ENCODE data around the gene SIPA1L3.
A peak's percentile ranks its signal among the peaks of the same experiment; 100 is the strongest.

The SIPA1L3 gene

GRCh38 chr19:38045554-38046253 is 138.7 kb downstream of the SIPA1L3 start:
- DNase-seq (ENCODE audit: low read depth in 2 of 2), result no peak
- no peak overlapping the region for H3K4me3 ChIP-seq (replicated peaks in 1 of 2; ENCODE audit: low read depth in 2 of 2, low read length in 2 of 2)
- TF ChIP-seq CTCF (IDR thresholded peaks at IDR 0.05; ENCODE audit: low read depth, low read length), result no peak

- DNase-seq (ENCODE audit: low read depth in 2 of 2), result no peak
- TF ChIP-seq CTCF (IDR thresholded peaks at IDR 0.05; ENCODE audit: low read depth, low read length), result no peak
These were observed 139.4 kb downstream of the SIPA1L3 start for GRCh38 chr19:38046254-38047048.

GRCh38 chr19:38047049-38047438 is 140.0 kb downstream of the SIPA1L3 start:
- no peak for TF ChIP-seq CTCF (IDR thresholded peaks at IDR 0.05; ENCODE audit: low read depth, low read length)
- no peak overlapping the region for H3K4me3 ChIP-seq (replicated peaks in 1 of 2; ENCODE audit: low read depth in 2 of 2, low read length in 2 of 2)
- DNase-seq (ENCODE audit: low read depth in 2 of 2), result no peak

More at GRCh38 chr19:38046254-38047048, 139.4 kb downstream of the SIPA1L3 start:
- H3K4me3 ChIP-seq (replicated peaks in 1 of 2; ENCODE audit: low read depth in 2 of 2, low read length in 2 of 2), result no peak overlapping the region

- no peak overlapping the region for H3K4me3 ChIP-seq (replicated peaks in 1 of 2; ENCODE audit: low read depth in 2 of 2, low read length in 2 of 2)
- no peak for DNase-seq (ENCODE audit: low read depth in 2 of 2)
- no peak for TF ChIP-seq CTCF (IDR thresholded peaks at IDR 0.05; ENCODE audit: low read depth, low read length)
These were observed 140.6 kb downstream of the SIPA1L3 start for GRCh38 chr19:38047641-38048040.

- DNase-seq (ENCODE audit: low read depth in 2 of 2), result peak in 1 of 2 donors; percentile 68
- no peak for TF ChIP-seq CTCF (IDR thresholded peaks at IDR 0.05; ENCODE audit: low read depth, low read length)
- no peak overlapping the region for H3K4me3 ChIP-seq (replicated peaks in 1 of 2; ENCODE audit: low read depth in 2 of 2, low read length in 2 of 2)
These were observed 142.2 kb downstream of the SIPA1L3 start for GRCh38 chr19:38049105-38049649.

- H3K4me3 ChIP-seq (replicated peaks in 1 of 2; ENCODE audit: low read depth in 2 of 2, low read length in 2 of 2), result no peak overlapping the region
- TF ChIP-seq CTCF (IDR thresholded peaks at IDR 0.05; ENCODE audit: low read depth, low read length), result no peak
- DNase-seq (ENCODE audit: low read depth in 2 of 2), result no peak
These were observed 148.0 kb downstream of the SIPA1L3 start for GRCh38 chr19:38055010-38055409.

Data from cardiac fibroblast (primary cell).